A549 (cell line): Measurements from ENCODE around the gene KDELR3. TPM values are rescaled to one million over a fixed set of nuclear protein-coding genes. Genes with fewer than 3 reads are reported as not detected.

Experiments used
- ATAC-seq, 2 experiments: fragments of 200-7000 bp in 1 of 2; fragments of >200 bp in 1 of 2; cut with Nextera tagmentation in 1 of 2; cut with Tn5 transposase in 1 of 2; 3 replicates each; pipeline versions ENCODE4 v1.8.0 to v1.9.1; 2018 to 2020; ENCODE audit warnings: mild to moderate bottlenecking in 1 of 2, moderate library complexity in 1 of 2
- CTCF ChIA-PET: fragments of 300-600 bp; sonication (Branson Sonifier 250); formaldehyde crosslinking; extraction: SDS; loops from one replicate; lab custom pipeline; 2021; ENCODE audit warnings: antibody characterized with exemption, inconsistent platforms; lab: Yijun Ruan, JAX
- POLR2A ChIA-PET: fragments of 350-600 bp; formaldehyde crosslinking; extraction: SDS; loops from one replicate; lab custom pipeline; 2021; ENCODE audit warnings: antibody characterized with exemption, inconsistent platforms; lab: Yijun Ruan, JAX
- DNase-seq, 2 experiments: peaks; one replicate each; pipeline versions ENCODE4 v3.0.0 to v3.0.0-alpha.2; 2011 to 2016; ENCODE audit warnings: low read depth in 1 of 2, low spot score in 1 of 2
- FAIRE-seq: peaks from 2 replicates; lab custom pipeline; 2011; peaks lifted over from hg19 to GRCh38; lab: Jason Lieb, UNC
- H3K27ac ChIP-seq, 2 experiments: fragments of >200 bp; sonication (Bioruptor Twin); formaldehyde crosslinking; 3 replicates each; pipeline ENCODE4 v1.5.1; 2016 to 2017
- H3K4me1 ChIP-seq: fragments of >200 bp; sonication (Bioruptor Twin); formaldehyde crosslinking; 3 replicates; pipeline ENCODE4 v1.6.1; 2016
- H3K4me2 ChIP-seq: fragments of >200 bp; sonication (Bioruptor Twin); formaldehyde crosslinking; 3 replicates; pipeline ENCODE4 v1.6.1; 2016
- H3K4me3 ChIP-seq: fragments of >200 bp; sonication (Bioruptor Twin); formaldehyde crosslinking; 3 replicates; pipeline ENCODE4 v1.5.1; 2016
- H3K9me3 ChIP-seq: fragments of >200 bp; sonication (Bioruptor Twin); formaldehyde crosslinking; 3 replicates; pipeline ENCODE4 v1.6.1; 2016
- ATOH8 ChIP-seq: fragments of 250-450 bp; sonication (Bioruptor Pico); IDR thresholded peaks from 2 replicates; pipeline ENCODE4 v1.5.0; 2020; ENCODE audit warnings: low read depth, mild to moderate bottlenecking, moderate library complexity
- BCL3 ChIP-seq: fragments of >200 bp; sonication (Bioruptor Twin); formaldehyde crosslinking; IDR thresholded peaks from 3 replicates; pipeline ENCODE4 v1.6.1; 2016
- EHF ChIP-seq: fragments of 250-450 bp; sonication (Bioruptor Pico); IDR thresholded peaks from 2 replicates; pipeline ENCODE4 v1.5.0; 2020; ENCODE audit warnings: mild to moderate bottlenecking
- FOSL2 ChIP-seq, 2 experiments: fragments of 450-650 bp in 1 of 2; fragments of >200 bp in 1 of 2; sonication (Bioruptor Twin) in 1 of 2; formaldehyde crosslinking; IDR thresholded peaks; 2 replicates each; pipeline versions ENCODE4 v1.5.0 to v1.6.1; 2016 to 2020; ENCODE audit warnings: mild to moderate bottlenecking in 1 of 2, moderate library complexity in 1 of 2
- HDAC2 ChIP-seq: fragments of 200-600 bp; sonication (generic); IDR thresholded peaks from 2 replicates; pipeline ENCODE4 v1.6.1; 2016
- HES2 ChIP-seq: fragments of >200 bp; sonication (Bioruptor Twin); formaldehyde crosslinking; IDR thresholded peaks from 2 replicates; pipeline ENCODE4 v1.6.1; 2016
- KDM5A ChIP-seq: fragments of 200-600 bp; sonication (generic); IDR thresholded peaks from 2 replicates; pipeline ENCODE4 v1.6.1; 2016; ENCODE audit warnings: antibody characterized with exemption, mild to moderate bottlenecking
- MAFK ChIP-seq: fragments of 450-650 bp; IDR thresholded peaks from 2 replicates; pipeline ENCODE4 v1.6.1; 2014; ENCODE audit not compliant: partially characterized antibody
- MAX ChIP-seq: IDR thresholded peaks from 2 replicates; pipeline ENCODE4 v1.6.1; 2012
- NFE2L2 ChIP-seq: fragments of 150-350 bp; conservative IDR thresholded peaks from 2 replicates; pipeline ENCODE4 v1.6.1; 2014; ENCODE audit warnings: low read length
- NPAS2 ChIP-seq: fragments of 250-450 bp; sonication (Bioruptor Pico); IDR thresholded peaks from 2 replicates; pipeline ENCODE4 v1.8.0; 2022; ENCODE audit warnings: mild to moderate bottlenecking, moderate library complexity, borderline replicate concordance
- NR3C1 ChIP-seq: fragments of >200 bp; sonication (Bioruptor Twin); formaldehyde crosslinking; IDR thresholded peaks from 3 replicates; pipeline ENCODE4 v1.6.1; 2017
- POLR2AphosphoS2 ChIP-seq: conservative IDR thresholded peaks from 2 replicates; pipeline ENCODE4 v1.6.1; 2012; ENCODE audit warnings: low read length, improper control_type of control experiment, inconsistent platforms
- RAD21 ChIP-seq, 2 experiments: fragments of >200 bp in 1 of 2; sonication (Bioruptor Twin) in 1 of 2; formaldehyde crosslinking in 1 of 2; IDR thresholded peaks in 1 of 2; conservative IDR thresholded peaks in 1 of 2; 2 replicates in 1 of 2; 3 replicates in 1 of 2; pipeline ENCODE4 v1.6.1; 2012 to 2018; ENCODE audit warnings: inconsistent platforms in 1 of 2
- RFX5 ChIP-seq: fragments of 450-650 bp; IDR thresholded peaks from 2 replicates; pipeline ENCODE4 v1.7.1; 2014; ENCODE audit warnings: antibody characterized with exemption, mild to moderate bottlenecking, moderate library complexity
- RNF2 ChIP-seq: fragments of 200-600 bp; sonication (generic); IDR thresholded peaks from 2 replicates; pipeline ENCODE4 v1.6.1; 2016; ENCODE audit warnings: low read depth, mild to moderate bottlenecking, antibody characterized with exemption, moderate library complexity, borderline replicate concordance
- TP53 ChIP-seq: fragments of 250-450 bp; sonication (Bioruptor Pico); IDR thresholded peaks from 2 replicates; pipeline ENCODE4 v1.5.0; 2021; ENCODE audit warnings: mild to moderate bottlenecking, moderate library complexity
- WGBS: methylation state at CpG from one replicate; pipeline ENCODE4 v1.1.6; 2017; ENCODE audit errors: missing lambda C conversion rate; 5-methylcytosine and 5-hydroxymethylcytosine counted together
- polyA plus RNA-seq, 4 experiments: library from polyadenylated mRNA; depleted of rRNA in 3 of 4; stranded (reverse); fragments of >200 nt; fragmentation: RNase III in 1 of 4; extraction: RNeasy Plus Mini Kit Qiagen cat#74134 plus additional on column Dnase treatment in 1 of 4; gene quantifications; 2 replicates in 3 of 4; 3 replicates in 1 of 4; pipeline ENCODE4 v1.2.3, GENCODE V29; 2011 to 2017
- TF ChIP-seq, protein P1 (sequence below): fragments of 250-450 bp; sonication (Bioruptor Pico); IDR thresholded peaks from 2 replicates; pipeline ENCODE4 v1.5.0; 2021; ENCODE audit warnings: mild to moderate bottlenecking, moderate library complexity, borderline replicate concordance
- TF ChIP-seq, protein P2 (sequence below): fragments of >200 bp; sonication (Bioruptor Twin); formaldehyde crosslinking; IDR thresholded peaks from 3 replicates; pipeline ENCODE4 v1.5.1; 2016
- TF ChIP-seq, protein P3 (sequence below): fragments of 200-600 bp; sonication (generic); IDR thresholded peaks from 2 replicates; pipeline ENCODE4 v1.6.1; 2016; ENCODE audit warnings: antibody characterized with exemption, mild to moderate bottlenecking, moderate library complexity

Gene KDELR3
- polyA plus RNA-seq, 2 of the 4 experiments (the other 2 are of a cell fraction): 12.2 to 32.8 TPM

GRCh38 chr22:38423512-38424503 lies 44.1 kb upstream of the KDELR3 start:
- no peak for DNase-seq
- TF ChIP-seq NPAS2 (no peak), RNF2 (no peak), HDAC2 (no peak), RFX5 (no peak), NR3C1 (no peak), RAD21 (conservative IDR thresholded peaks at IDR 0.05 in 1 of 2, IDR thresholded peaks at IDR 0.05 in 1 of 2) (no peak), MAX (no peak), POLR2AphosphoS2 (no peak), EHF (CRISPR knock-in tag) (no peak), MAFK (no peak), NFE2L2 (no peak)
- TF ChIP-seq, protein P1, sequence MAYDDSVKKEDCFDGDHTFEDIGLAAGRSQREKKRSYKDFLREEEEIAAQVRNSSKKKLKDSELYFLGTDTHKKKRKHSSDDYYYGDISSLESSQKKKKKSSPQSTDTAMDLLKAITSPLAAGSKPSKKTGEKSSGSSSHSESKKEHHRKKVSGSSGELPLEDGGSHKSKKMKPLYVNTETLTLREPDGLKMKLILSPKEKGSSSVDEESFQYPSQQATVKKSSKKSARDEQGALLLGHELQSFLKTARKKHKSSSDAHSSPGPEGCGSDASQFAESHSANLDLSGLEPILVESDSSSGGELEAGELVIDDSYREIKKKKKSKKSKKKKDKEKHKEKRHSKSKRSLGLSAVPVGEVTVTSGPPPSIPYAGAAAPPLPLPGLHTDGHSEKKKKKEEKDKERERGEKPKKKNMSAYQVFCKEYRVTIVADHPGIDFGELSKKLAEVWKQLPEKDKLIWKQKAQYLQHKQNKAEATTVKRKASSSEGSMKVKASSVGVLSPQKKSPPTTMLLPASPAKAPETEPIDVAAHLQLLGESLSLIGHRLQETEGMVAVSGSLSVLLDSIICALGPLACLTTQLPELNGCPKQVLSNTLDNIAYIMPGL: no peak
- no peak overlapping the region for H3K4me2 ChIP-seq
- H3K4me3 ChIP-seq: no peak overlapping the region
- no peaks in the 10 kb centered on the region for H3K9me3 ChIP-seq
- ATAC-seq: no peak; a peak in 2 of 6 replicates
- CTCF ChIA-PET: interaction anchor here (0.6 to 1.1 kb wide), 2 partner anchors 386 to 608 kb away, joined by 3 read pairs; no protein-coding TSS in a partner anchor
- 90% methylated on average over 10 of the region's 18 CpGs for WGBS
- H3K27ac ChIP-seq: no peak overlapping the region
- no peaks in the 10 kb centered on the region for H3K4me1 ChIP-seq
- POLR2A ChIA-PET: interaction anchor here (1.4 kb wide), 1 partner anchor 25 kb away, joined by 4 read pairs; no protein-coding TSS in a partner anchor
- no peak for FAIRE-seq

GRCh38 chr22:38424525-38425080 lies 43.3 kb upstream of the KDELR3 start:
- H3K27ac ChIP-seq: no peak overlapping the region
- no peak overlapping the region for H3K4me2 ChIP-seq
- POLR2A ChIA-PET: no interaction called here
- no peak for TF ChIP-seq BCL3
- no peak for TF ChIP-seq HES2
- ATAC-seq (no peak; a peak in 1 of 6 replicates), FAIRE-seq (no peak), DNase-seq (no peak)
- WGBS: 82% methylated on average over 7 of the region's 12 CpGs
- no peaks in the 10 kb centered on the region for H3K9me3 ChIP-seq
- CTCF ChIA-PET: interaction anchor here (0.6 to 1.4 kb wide), 2 partner anchors 12 to 609 kb away, joined by 3 read pairs; no protein-coding TSS in a partner anchor
- H3K4me3 ChIP-seq: no peak overlapping the region
- no peaks in the 10 kb centered on the region for H3K4me1 ChIP-seq

GRCh38 chr22:38426628-38427027 lies 41.3 kb upstream of the KDELR3 start:
- H3K4me1 ChIP-seq: no peaks in the 10 kb centered on the region
- no peak overlapping the region for H3K27ac ChIP-seq
- WGBS: 100% methylated on average over 1 of the region's 17 CpGs
- POLR2A ChIA-PET: no interaction called here
- TF ChIP-seq FOSL2 (IDR thresholded peaks at IDR 0.05) (no peak), FOSL2 (CRISPR knock-in tag; IDR thresholded peaks at IDR 0.05) (no peak), TP53 (CRISPR knock-in tag) (no peak), KDM5A (no peak), ATOH8 (CRISPR knock-in tag) (no peak)
- TF ChIP-seq, protein P2, sequence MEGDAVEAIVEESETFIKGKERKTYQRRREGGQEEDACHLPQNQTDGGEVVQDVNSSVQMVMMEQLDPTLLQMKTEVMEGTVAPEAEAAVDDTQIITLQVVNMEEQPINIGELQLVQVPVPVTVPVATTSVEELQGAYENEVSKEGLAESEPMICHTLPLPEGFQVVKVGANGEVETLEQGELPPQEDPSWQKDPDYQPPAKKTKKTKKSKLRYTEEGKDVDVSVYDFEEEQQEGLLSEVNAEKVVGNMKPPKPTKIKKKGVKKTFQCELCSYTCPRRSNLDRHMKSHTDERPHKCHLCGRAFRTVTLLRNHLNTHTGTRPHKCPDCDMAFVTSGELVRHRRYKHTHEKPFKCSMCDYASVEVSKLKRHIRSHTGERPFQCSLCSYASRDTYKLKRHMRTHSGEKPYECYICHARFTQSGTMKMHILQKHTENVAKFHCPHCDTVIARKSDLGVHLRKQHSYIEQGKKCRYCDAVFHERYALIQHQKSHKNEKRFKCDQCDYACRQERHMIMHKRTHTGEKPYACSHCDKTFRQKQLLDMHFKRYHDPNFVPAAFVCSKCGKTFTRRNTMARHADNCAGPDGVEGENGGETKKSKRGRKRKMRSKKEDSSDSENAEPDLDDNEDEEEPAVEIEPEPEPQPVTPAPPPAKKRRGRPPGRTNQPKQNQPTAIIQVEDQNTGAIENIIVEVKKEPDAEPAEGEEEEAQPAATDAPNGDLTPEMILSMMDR: no peak
- TF ChIP-seq, protein P3, sequence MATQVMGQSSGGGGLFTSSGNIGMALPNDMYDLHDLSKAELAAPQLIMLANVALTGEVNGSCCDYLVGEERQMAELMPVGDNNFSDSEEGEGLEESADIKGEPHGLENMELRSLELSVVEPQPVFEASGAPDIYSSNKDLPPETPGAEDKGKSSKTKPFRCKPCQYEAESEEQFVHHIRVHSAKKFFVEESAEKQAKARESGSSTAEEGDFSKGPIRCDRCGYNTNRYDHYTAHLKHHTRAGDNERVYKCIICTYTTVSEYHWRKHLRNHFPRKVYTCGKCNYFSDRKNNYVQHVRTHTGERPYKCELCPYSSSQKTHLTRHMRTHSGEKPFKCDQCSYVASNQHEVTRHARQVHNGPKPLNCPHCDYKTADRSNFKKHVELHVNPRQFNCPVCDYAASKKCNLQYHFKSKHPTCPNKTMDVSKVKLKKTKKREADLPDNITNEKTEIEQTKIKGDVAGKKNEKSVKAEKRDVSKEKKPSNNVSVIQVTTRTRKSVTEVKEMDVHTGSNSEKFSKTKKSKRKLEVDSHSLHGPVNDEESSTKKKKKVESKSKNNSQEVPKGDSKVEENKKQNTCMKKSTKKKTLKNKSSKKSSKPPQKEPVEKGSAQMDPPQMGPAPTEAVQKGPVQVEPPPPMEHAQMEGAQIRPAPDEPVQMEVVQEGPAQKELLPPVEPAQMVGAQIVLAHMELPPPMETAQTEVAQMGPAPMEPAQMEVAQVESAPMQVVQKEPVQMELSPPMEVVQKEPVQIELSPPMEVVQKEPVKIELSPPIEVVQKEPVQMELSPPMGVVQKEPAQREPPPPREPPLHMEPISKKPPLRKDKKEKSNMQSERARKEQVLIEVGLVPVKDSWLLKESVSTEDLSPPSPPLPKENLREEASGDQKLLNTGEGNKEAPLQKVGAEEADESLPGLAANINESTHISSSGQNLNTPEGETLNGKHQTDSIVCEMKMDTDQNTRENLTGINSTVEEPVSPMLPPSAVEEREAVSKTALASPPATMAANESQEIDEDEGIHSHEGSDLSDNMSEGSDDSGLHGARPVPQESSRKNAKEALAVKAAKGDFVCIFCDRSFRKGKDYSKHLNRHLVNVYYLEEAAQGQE: no peak
- TF ChIP-seq, all 56 proteins: peak for 0
- ATAC-seq: no peak
- no peak for DNase-seq
- Histone ChIP-seq H3K9me3 (no peaks in the 10 kb centered on the region), H3K4me3 (no peak overlapping the region), H3K4me2 (no peak overlapping the region)
- CTCF ChIA-PET: no interaction called here
- no peak for FAIRE-seq
